Esophagus muscularis mucosa (tissue), 4 donors: ENCODE data around the gene CACNA2D3. TPM values are rescaled to one million over a fixed set of nuclear protein-coding genes. Genes with fewer than 3 reads are reported as not detected.

ENCODE experiments used
- DNase-seq: peaks from one replicate; pipeline ENCODE4 v3.0.0-alpha.2; 2017; ENCODE audit errors: extremely low spot score
- H3K27ac ChIP-seq, 4 donors: fragments of 200-600 bp; sonication (generic); replicated peaks in 1 of 4; 1 replicate in 3 of 4; 2 replicates in 1 of 4; pipeline ENCODE4 v1.5.1; 2016 to 2019; ENCODE audit warnings: mild to moderate bottlenecking in 1 of 4
- H3K27me3 ChIP-seq, 4 donors: fragments of 200-600 bp; sonication (generic); one replicate each; pipeline versions ENCODE4 v1.5.1 to v1.6.0; 2016 to 2019
- H3K36me3 ChIP-seq, 4 donors: fragments of 200-600 bp; sonication (generic); one replicate each; pipeline ENCODE4 v1.5.1; 2016 to 2019
- H3K4me1 ChIP-seq, 4 donors: fragments of 200-600 bp; sonication (generic); one replicate each; pipeline ENCODE4 v1.5.1; 2016 to 2019
- H3K4me3 ChIP-seq, 4 donors: fragments of 200-600 bp; sonication (generic); 1 replicate in 2 of 4; 2 replicates in 2 of 4; pipeline ENCODE4 v1.5.1; 2016 to 2019; ENCODE audit warnings: mild to moderate bottlenecking in 4 of 4, moderate library complexity in 1 of 4
- H3K9me3 ChIP-seq, 4 donors: fragments of 200-600 bp; sonication (generic); 1 replicate in 3 of 4; 2 replicates in 1 of 4; pipeline ENCODE4 v1.5.1; 2016 to 2019
- CTCF ChIP-seq, 3 experiments: fragments of 200-600 bp in 2 of 3; fragments of 450-650 bp in 1 of 3; sonication (generic) in 2 of 3; IDR thresholded peaks; one replicate each; pipeline ENCODE4 v1.5.1; 2017 to 2019; ENCODE audit warnings: antibody characterized with exemption in 3 of 3, mild to moderate bottlenecking in 2 of 3, moderate library complexity in 1 of 3
- EP300 ChIP-seq: sonication (generic); formaldehyde crosslinking; IDR thresholded peaks from one replicate; pipeline ENCODE4 v1.6.1; 2017; ENCODE audit warnings: antibody characterized with exemption
- POLR2A ChIP-seq: fragments of 450-650 bp; IDR thresholded peaks from one replicate; pipeline ENCODE4 v1.6.1; 2017; ENCODE audit warnings: antibody characterized with exemption, moderate library complexity, mild to moderate bottlenecking, low read depth
- POLR2AphosphoS5 ChIP-seq, 2 donors: sonication (generic); formaldehyde crosslinking; IDR thresholded peaks; one replicate each; pipeline ENCODE4 v1.6.1; 2017; ENCODE audit warnings: antibody characterized with exemption in 2 of 2
- WGBS: methylation state at CpG from one replicate; pipeline ENCODE4 v1.1.5; 2018; 5-methylcytosine and 5-hydroxymethylcytosine counted together
- intact Hi-C: fragments of 100-400 bp; cut with DNase I; formaldehyde crosslinking; loops from one replicate; pipeline ENCODE4 v1.15.1; 2023
- total RNA-seq, 4 donors: library from RNA; depleted of rRNA; stranded (reverse); fragments of >200 nt; gene quantifications; one replicate each; pipeline versions ENCODE4 v1.1.0 to v1.2.1, GENCODE V29; 2016

The CACNA2D3 gene
- total RNA-seq, 4 donors from 2014 or later, result 2.5 to 6.3 (median 3.9) TPM

- no peak for DNase-seq
- WGBS, result 86% methylated on average over 6 of the region's 6 CpGs
These were observed 953.5 kb downstream of the CACNA2D3 start for GRCh38 chr3:55075846-55076245.

GRCh38 chr3:55077726-55078125 is 955.4 kb downstream of the CACNA2D3 start:
- DNase-seq, result peak; percentile 89
- H3K27ac ChIP-seq, result no peak overlapping the region
- no peaks in the 10 kb centered on the region for H3K9me3 ChIP-seq
- peaks cover 0 to 12% (median 0%) of the 10 kb centered on the region in 4 donors for H3K4me1 ChIP-seq
- no peak overlapping the region for H3K4me3 ChIP-seq
- WGBS, result 86% methylated on average over 7 of the region's 7 CpGs
- TF ChIP-seq POLR2A (no peak), EP300 (no peak), CTCF (IDR thresholded peaks at IDR 0.05) (no peak), POLR2AphosphoS5 (IDR thresholded peaks at IDR 0.05) (no peak)
- H3K27me3 ChIP-seq, result no peaks in the 10 kb centered on the region
- H3K36me3 ChIP-seq, result no peaks in the 10 kb centered on the region
- intact Hi-C loops, result no loop called here

More at GRCh38 chr3:55075846-55076245, 953.5 kb downstream of the CACNA2D3 start:
- Histone ChIP-seq H3K4me1 (peaks cover 0 to 12% (median 0%) of the 10 kb centered on the region in 4 donors), H3K36me3 (no peaks in the 10 kb centered on the region), H3K27ac (no peak overlapping the region), H3K4me3 (no peak overlapping the region), H3K9me3 (no peaks in the 10 kb centered on the region), H3K27me3 (no peaks in the 10 kb centered on the region)
- intact Hi-C loops, result no loop called here
- no peak for TF ChIP-seq CTCF (IDR thresholded peaks at IDR 0.05)
- no peak for TF ChIP-seq POLR2A
- TF ChIP-seq EP300, result no peak
- no peak for TF ChIP-seq POLR2AphosphoS5 (IDR thresholded peaks at IDR 0.05)

GRCh38 chr3:55078876-55079275 is 956.5 kb downstream of the CACNA2D3 start:
- intact Hi-C loops, result no loop called here
- TF ChIP-seq POLR2A (no peak), EP300 (no peak), CTCF (IDR thresholded peaks at IDR 0.05) (no peak), POLR2AphosphoS5 (IDR thresholded peaks at IDR 0.05) (no peak)
- Histone ChIP-seq H3K27ac (no peak overlapping the region), H3K36me3 (no peaks in the 10 kb centered on the region), H3K4me1 (peaks cover 0 to 10% (median 0%) of the 10 kb centered on the region in 4 donors), H3K27me3 (no peaks in the 10 kb centered on the region), H3K4me3 (no peak overlapping the region), H3K9me3 (no peaks in the 10 kb centered on the region)
- peak; percentile 66 for DNase-seq
- WGBS, result 87% methylated on average over 5 of the region's 7 CpGs

GRCh38 chr3:55085231-55085630 is 962.9 kb downstream of the CACNA2D3 start:
- no peaks in the 10 kb centered on the region for H3K27me3 ChIP-seq
- H3K27ac ChIP-seq, result no peak overlapping the region
- H3K9me3 ChIP-seq, result no peaks in the 10 kb centered on the region
- TF ChIP-seq EP300 (no peak), POLR2A (no peak), POLR2AphosphoS5 (IDR thresholded peaks at IDR 0.05) (no peak), CTCF (IDR thresholded peaks at IDR 0.05) (no peak)
- peak; percentile 79 for DNase-seq
- H3K4me1 ChIP-seq, result peaks cover 0 to 4% (median 0%) of the 10 kb centered on the region in 4 donors
- no peak overlapping the region for H3K4me3 ChIP-seq
- intact Hi-C loops, result no loop called here
- no peaks in the 10 kb centered on the region for H3K36me3 ChIP-seq
- WGBS, result 81% methylated on average over 5 of the region's 5 CpGs

- no peaks in the 10 kb centered on the region for H3K27me3 ChIP-seq
- TF ChIP-seq POLR2A, result no peak
- TF ChIP-seq EP300, result no peak
- TF ChIP-seq POLR2AphosphoS5 (IDR thresholded peaks at IDR 0.05), result no peak
- TF ChIP-seq CTCF (IDR thresholded peaks at IDR 0.05), result no peak
- H3K36me3 ChIP-seq, result no peaks in the 10 kb centered on the region
- no peak overlapping the region for H3K4me3 ChIP-seq
- H3K4me1 ChIP-seq, result peaks cover 0 to 4% (median 2%) of the 10 kb centered on the region in 4 donors
- no peak overlapping the region for H3K27ac ChIP-seq
- WGBS, result 49% methylated on average over 5 of the region's 5 CpGs
- no peak for DNase-seq
- intact Hi-C loops, result no loop called here
- no peaks in the 10 kb centered on the region for H3K9me3 ChIP-seq
These were observed 966.9 kb downstream of the CACNA2D3 start for GRCh38 chr3:55089211-55089610.
